Liver (tissue), 9 donors: Measurements from ENCODE around the gene IRAK3. TPM values are rescaled to one million over a fixed set of nuclear protein-coding genes. Genes with fewer than 3 reads are reported as not detected.

Source experiments
- DNase-seq: peaks from one replicate; pipeline ENCODE4 v3.0.0-alpha.2; 2017; ENCODE audit warnings: low spot score
- H3K27ac ChIP-seq, 2 donors: one replicate each; pipeline ENCODE4 v1.7.0; 2013; ENCODE audit warnings: inconsistent platforms in 2 of 2, low read length in 2 of 2, control low read depth in 1 of 2, low read depth in 1 of 2, mild to moderate bottlenecking in 1 of 2
- H3K27me3 ChIP-seq, 4 donors: one replicate each; pipeline versions ENCODE4 v1.6.1 to v1.7.0; 2013; ENCODE audit warnings: low read length in 3 of 4, inconsistent platforms in 1 of 4, mild to moderate bottlenecking in 1 of 4, moderate library complexity in 1 of 4; ENCODE audit not compliant: control insufficient read depth in 4 of 4, insufficient read depth in 4 of 4
- H3K36me3 ChIP-seq, 4 donors: one replicate each; pipeline versions ENCODE4 v1.6.1 to v1.7.0; 2013; ENCODE audit warnings: low read length in 3 of 4, mild to moderate bottlenecking in 3 of 4, low read depth in 1 of 4, moderate library complexity in 1 of 4; ENCODE audit not compliant: control insufficient read depth in 4 of 4, insufficient read depth in 3 of 4
- H3K4me1 ChIP-seq, 4 donors: one replicate each; pipeline versions ENCODE4 v1.6.1 to v1.7.0; 2013; ENCODE audit warnings: low read length in 3 of 4, mild to moderate bottlenecking in 3 of 4, moderate library complexity in 1 of 4; ENCODE audit not compliant: control insufficient read depth in 4 of 4, insufficient read depth in 4 of 4
- H3K4me3 ChIP-seq, 3 donors: one replicate each; pipeline versions ENCODE4 v1.6.1 to v1.7.0; 2013; ENCODE audit warnings: low read length in 3 of 3, control low read depth in 1 of 3, low read depth in 1 of 3, mild to moderate bottlenecking in 1 of 3
- H3K9ac ChIP-seq, 2 donors: one replicate each; pipeline ENCODE4 v1.7.0; 2013; ENCODE audit warnings: low read length in 2 of 2, mild to moderate bottlenecking in 2 of 2, moderate library complexity in 2 of 2, control low read depth in 1 of 2, low read depth in 1 of 2
- H3K9me3 ChIP-seq, 4 donors: one replicate each; pipeline versions ENCODE4 v1.6.1 to v1.7.0; 2013; ENCODE audit warnings: low read length in 3 of 4; ENCODE audit not compliant: control insufficient read depth in 4 of 4
- CTCF ChIP-seq: fragments of 150-350 bp; IDR thresholded peaks from 2 replicates; pipeline ENCODE4 v1.5.1; 2017; ENCODE audit warnings: improper control_type of control experiment, low read depth, low read length; ENCODE audit not compliant: missing input control
- EGR1 ChIP-seq, 2 donors: IDR thresholded peaks; 2 replicates each; pipeline ENCODE4 v1.6.1; 2016 to 2018; ENCODE audit warnings: antibody characterized with exemption in 2 of 2, low read depth in 2 of 2
- FOXA1 ChIP-seq: IDR thresholded peaks from 2 replicates; pipeline ENCODE4 v1.6.1; 2016; ENCODE audit warnings: antibody characterized with exemption
- FOXA2 ChIP-seq: IDR thresholded peaks from 2 replicates; pipeline ENCODE4 v1.6.1; 2016; ENCODE audit warnings: antibody characterized with exemption
- GABPA ChIP-seq, 2 donors: IDR thresholded peaks in 1 of 2; conservative IDR thresholded peaks in 1 of 2; 2 replicates each; pipeline ENCODE4 v1.6.1; 2016; ENCODE audit warnings: antibody characterized with exemption in 2 of 2, mild to moderate bottlenecking in 1 of 2, moderate library complexity in 1 of 2
- HNF4A ChIP-seq, 2 donors: conservative IDR thresholded peaks; 2 replicates each; pipeline ENCODE4 v1.6.1; 2016; ENCODE audit warnings: antibody characterized with exemption in 2 of 2, mild to moderate bottlenecking in 2 of 2
- HNF4G ChIP-seq: IDR thresholded peaks from 2 replicates; pipeline ENCODE4 v1.6.1; 2016; ENCODE audit warnings: antibody characterized with exemption
- JUND ChIP-seq, 2 donors: IDR thresholded peaks; 2 replicates each; pipeline ENCODE4 v1.6.1; 2016; ENCODE audit warnings: antibody characterized with exemption in 2 of 2
- RXRA ChIP-seq, 2 donors: IDR thresholded peaks; 2 replicates each; pipeline ENCODE4 v1.6.1; 2017 to 2018; ENCODE audit warnings: antibody characterized with exemption in 2 of 2, mild to moderate bottlenecking in 1 of 2
- SP1 ChIP-seq: IDR thresholded peaks from 2 replicates; pipeline ENCODE4 v1.6.1; 2018; ENCODE audit warnings: antibody characterized with exemption, mild to moderate bottlenecking
- TAF1 ChIP-seq: conservative IDR thresholded peaks from 2 replicates; pipeline ENCODE4 v1.6.1; 2016; ENCODE audit warnings: antibody characterized with exemption, mild to moderate bottlenecking
- YY1 ChIP-seq: IDR thresholded peaks from 2 replicates; pipeline ENCODE4 v1.6.1; 2016; ENCODE audit warnings: antibody characterized with exemption, mild to moderate bottlenecking
- ZBTB33 ChIP-seq: IDR thresholded peaks from 2 replicates; pipeline ENCODE4 v1.6.1; 2016; ENCODE audit warnings: antibody characterized with exemption
- WGBS: extraction: QIAGEN DNeasy Blood & Tissue Kit; methylation state at CpG from one replicate; pipeline ENCODE4 v1.1.7; 2013; 5-methylcytosine and 5-hydroxymethylcytosine counted together
- polyA plus RNA-seq, 2 donors: library from polyadenylated mRNA; stranded (reverse) in 1 of 2; unstranded in 1 of 2; fragments of 200-250 nt in 1 of 2; fragments of >200 nt in 1 of 2; fragmentation: Nextera tagmentation in 1 of 2; extraction: Ambion mirVana in 1 of 2; gene quantifications; one replicate each; pipeline versions ENCODE4 v1.2.1 to v1.2.3, GENCODE V29; 2013 to 2015
- total RNA-seq, 2 donors: library from RNA; depleted of rRNA; stranded (reverse); fragments of >200 nt; gene quantifications; one replicate each; pipeline ENCODE4 v1.2.3, GENCODE V29; 2014
- TF ChIP-seq, protein P1 (sequence below): IDR thresholded peaks from 2 replicates; pipeline ENCODE4 v1.6.1; 2016; ENCODE audit warnings: antibody characterized with exemption, mild to moderate bottlenecking
- TF ChIP-seq, protein P2 (sequence below): IDR thresholded peaks from 2 replicates; pipeline ENCODE4 v1.6.1; 2016; ENCODE audit warnings: antibody characterized with exemption
- TF ChIP-seq, protein P3 (sequence below): IDR thresholded peaks from 2 replicates; pipeline ENCODE4 v1.6.1; 2016; ENCODE audit warnings: antibody characterized with exemption
- donor health status: healthy.
- donor health status: healthy.
- donor health status: healthy.
- donor health status: healthy.
- donor health status: healthy.

IRAK3 gene
- total and polyA plus RNA-seq, 4 donors: 1.1 to 8.6 (median 3.5) TPM

DNA sequence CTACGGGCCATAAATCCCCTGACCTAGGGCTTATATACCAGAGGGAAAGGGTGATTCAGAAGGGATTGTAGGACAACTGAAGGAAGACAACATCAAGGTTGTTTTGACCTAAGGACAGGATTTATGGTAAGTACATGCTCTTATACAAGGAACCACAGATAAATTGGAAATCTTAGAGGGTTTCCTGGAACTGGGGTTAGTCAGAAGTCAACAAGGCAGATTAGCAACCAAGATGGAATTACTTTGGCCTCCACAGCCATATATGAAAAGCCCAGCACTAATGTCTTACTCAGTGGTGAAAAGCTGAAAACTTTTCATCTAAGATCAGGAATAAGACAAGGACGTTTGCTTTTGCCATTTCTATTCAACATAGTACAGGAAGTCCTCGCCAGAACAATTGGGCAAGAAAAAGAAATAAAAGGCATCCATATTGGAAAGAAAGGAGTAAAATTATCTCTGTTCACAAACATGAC, 24.6 kb upstream of the IRAK3 start:
- H3K9ac ChIP-seq: no peak overlapping the region
- DNase-seq: no peak
- no peak overlapping the region for H3K4me3 ChIP-seq
- WGBS: 95% methylated on average over 3 of the region's 3 CpGs
- peaks cover 0 to 3% (median 3%) of the 10 kb centered on the region in 4 donors for H3K36me3 ChIP-seq
- H3K4me1 ChIP-seq: peaks cover 2 to 11% (median 6%) of the 10 kb centered on the region in 4 donors
- no peaks in the 10 kb centered on the region for H3K27me3 ChIP-seq
- H3K27ac ChIP-seq: no peak overlapping the region
- H3K9me3 ChIP-seq: no peaks in the 10 kb centered on the region
- TF ChIP-seq HNF4G (no peak), SP1 (no peak), TAF1 (no peak), YY1 (no peak), FOXA2 (no peak), HNF4A (conservative IDR thresholded peaks at IDR 0.05) (no peak), FOXA1 (no peak), JUND (IDR thresholded peaks at IDR 0.05) (no peak), EGR1 (IDR thresholded peaks at IDR 0.05; ENCODE audit: low read depth in 2 of 2) (no peak), GABPA (IDR thresholded peaks at IDR 0.05 in 1 of 2, conservative IDR thresholded peaks at IDR 0.05 in 1 of 2) (no peak), ZBTB33 (no peak), CTCF (no peak)
- TF ChIP-seq, protein P1, sequence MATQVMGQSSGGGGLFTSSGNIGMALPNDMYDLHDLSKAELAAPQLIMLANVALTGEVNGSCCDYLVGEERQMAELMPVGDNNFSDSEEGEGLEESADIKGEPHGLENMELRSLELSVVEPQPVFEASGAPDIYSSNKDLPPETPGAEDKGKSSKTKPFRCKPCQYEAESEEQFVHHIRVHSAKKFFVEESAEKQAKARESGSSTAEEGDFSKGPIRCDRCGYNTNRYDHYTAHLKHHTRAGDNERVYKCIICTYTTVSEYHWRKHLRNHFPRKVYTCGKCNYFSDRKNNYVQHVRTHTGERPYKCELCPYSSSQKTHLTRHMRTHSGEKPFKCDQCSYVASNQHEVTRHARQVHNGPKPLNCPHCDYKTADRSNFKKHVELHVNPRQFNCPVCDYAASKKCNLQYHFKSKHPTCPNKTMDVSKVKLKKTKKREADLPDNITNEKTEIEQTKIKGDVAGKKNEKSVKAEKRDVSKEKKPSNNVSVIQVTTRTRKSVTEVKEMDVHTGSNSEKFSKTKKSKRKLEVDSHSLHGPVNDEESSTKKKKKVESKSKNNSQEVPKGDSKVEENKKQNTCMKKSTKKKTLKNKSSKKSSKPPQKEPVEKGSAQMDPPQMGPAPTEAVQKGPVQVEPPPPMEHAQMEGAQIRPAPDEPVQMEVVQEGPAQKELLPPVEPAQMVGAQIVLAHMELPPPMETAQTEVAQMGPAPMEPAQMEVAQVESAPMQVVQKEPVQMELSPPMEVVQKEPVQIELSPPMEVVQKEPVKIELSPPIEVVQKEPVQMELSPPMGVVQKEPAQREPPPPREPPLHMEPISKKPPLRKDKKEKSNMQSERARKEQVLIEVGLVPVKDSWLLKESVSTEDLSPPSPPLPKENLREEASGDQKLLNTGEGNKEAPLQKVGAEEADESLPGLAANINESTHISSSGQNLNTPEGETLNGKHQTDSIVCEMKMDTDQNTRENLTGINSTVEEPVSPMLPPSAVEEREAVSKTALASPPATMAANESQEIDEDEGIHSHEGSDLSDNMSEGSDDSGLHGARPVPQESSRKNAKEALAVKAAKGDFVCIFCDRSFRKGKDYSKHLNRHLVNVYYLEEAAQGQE: no peak
- TF ChIP-seq, protein P2, sequence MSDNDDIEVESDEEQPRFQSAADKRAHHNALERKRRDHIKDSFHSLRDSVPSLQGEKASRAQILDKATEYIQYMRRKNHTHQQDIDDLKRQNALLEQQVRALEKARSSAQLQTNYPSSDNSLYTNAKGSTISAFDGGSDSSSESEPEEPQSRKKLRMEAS: no peak
- TF ChIP-seq, protein P3, sequence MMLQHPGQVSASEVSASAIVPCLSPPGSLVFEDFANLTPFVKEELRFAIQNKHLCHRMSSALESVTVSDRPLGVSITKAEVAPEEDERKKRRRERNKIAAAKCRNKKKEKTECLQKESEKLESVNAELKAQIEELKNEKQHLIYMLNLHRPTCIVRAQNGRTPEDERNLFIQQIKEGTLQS: no peak

DNA sequence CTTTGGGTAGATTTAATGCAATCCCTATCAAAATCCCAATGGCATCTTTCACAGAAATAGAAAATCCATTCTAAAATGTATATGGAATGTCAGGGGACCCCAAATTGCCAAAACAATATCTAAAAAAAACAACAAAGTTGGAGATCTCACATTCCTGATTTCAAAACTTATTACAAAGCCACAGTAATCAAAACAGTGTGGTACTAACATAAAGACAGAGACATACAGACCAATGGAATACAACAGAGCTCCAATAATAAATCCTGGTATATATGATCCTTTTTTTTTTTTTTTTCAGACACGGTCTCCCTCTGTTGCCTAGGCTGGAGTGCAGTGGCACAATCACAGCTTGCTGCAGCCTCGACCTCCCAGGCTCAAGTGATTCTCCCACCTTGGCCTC, 23.9 kb upstream of the IRAK3 start:
- TF ChIP-seq HNF4G (no peak), SP1 (no peak), ZBTB33 (no peak), GABPA (IDR thresholded peaks at IDR 0.05 in 1 of 2, conservative IDR thresholded peaks at IDR 0.05 in 1 of 2) (no peak), RXRA (IDR thresholded peaks at IDR 0.05) (no peak), YY1 (no peak), TAF1 (no peak)
- TF ChIP-seq, protein P3: no peak
- TF ChIP-seq, protein P1: no peak
- TF ChIP-seq, protein P2: no peak
- 100% methylated on average over 2 of the region's 2 CpGs for WGBS
- Histone ChIP-seq H3K9me3 (no peaks in the 10 kb centered on the region), H3K27ac (no peak overlapping the region), H3K4me1 (peaks cover 2 to 11% (median 6%) of the 10 kb centered on the region in 4 donors), H3K9ac (no peak overlapping the region), H3K36me3 (peaks cover 0 to 3% (median 0%) of the 10 kb centered on the region in 4 donors), H3K27me3 (no peaks in the 10 kb centered on the region), H3K4me3 (no peak overlapping the region)
- no peak for DNase-seq
